C4-2B (cell line): ENCODE results near the gene TMEM61.

ENCODE experiments used
- CTCF ChIP-seq: fragments of 450-650 bp; conservative IDR thresholded peaks from 2 replicates; pipeline ENCODE4 v1.5.1; 2017; ENCODE audit warnings: mild to moderate bottlenecking
- ZFX ChIP-seq: fragments of 450-650 bp; IDR thresholded peaks from 2 replicates; pipeline ENCODE4 v1.6.1; 2017

- TF ChIP-seq CTCF = no peak
- TF ChIP-seq ZFX = no peak
Observed at GRCh38 chr1:54989473-54989872, 9.0 kb downstream of the TMEM61 start.
